Measurements from ENCODE around the gene AARS2. TPM values are rescaled to one million over a fixed set of nuclear protein-coding genes. Genes with fewer than 3 reads are reported as not detected.

The AARS2 gene
- total RNA-seq, 1 experiment from 2014 or later: 21.7 TPM

GRCh38 chr6:44289726-44290260 lies 23.4 kb downstream of the AARS2 start:
- Histone ChIP-seq H3K79me1 (ENCODE audit: insufficient read depth, low read depth, low read length, poor library complexity, severe bottlenecking) (no peaks in the 10 kb centered on the region), H3K79me2 (ENCODE audit: insufficient read depth, low read length) (no peaks in the 10 kb centered on the region), H3K27me3 (ENCODE audit: insufficient read depth, low read length) (peaks cover 2% of the 10 kb centered on the region; the same call in 1 of the 2 replicates), H3K18ac (ENCODE audit: insufficient read length, low read depth, low read length) (no peak overlapping the region), H3K27ac (ENCODE audit: insufficient read length, low read depth, low read length) (no peak overlapping the region), H3K23ac (ENCODE audit: insufficient read length, low read depth, low read length) (no peak overlapping the region), H3T11ph (ENCODE audit: low read length) (no peak overlapping the region), H2BK120ac (ENCODE audit: low read depth, low read length, poor library complexity, severe bottlenecking) (no peak overlapping the region), H4K91ac (ENCODE audit: insufficient read length, low read depth, low read length) (no peak overlapping the region), H3K4me1 (ENCODE audit: insufficient read depth, low read length) (no peaks in the 10 kb centered on the region), H4K8ac (replicated peaks; ENCODE audit: insufficient read length, low read depth, low read length) (no peak overlapping the region), H3K56ac (ENCODE audit: insufficient read length, low read depth, low read length) (no peak overlapping the region), H2BK15ac (ENCODE audit: low read depth, low read length) (no peak overlapping the region), H2BK20ac (ENCODE audit: low read depth, low read length, poor library complexity, severe bottlenecking) (no peak overlapping the region), H3K4me2 (ENCODE audit: insufficient read depth, insufficient read length, low read length) (no peak overlapping the region), H3K14ac (ENCODE audit: insufficient read depth, low read length) (no peak overlapping the region), H3K9ac (ENCODE audit: extremely low read depth, insufficient read length, low read length) (no peak overlapping the region), H2BK12ac (ENCODE audit: insufficient read length, low read depth, low read length) (no peak overlapping the region), H2AK5ac (ENCODE audit: insufficient read length, low read length) (no peak overlapping the region), H4K20me1 (ENCODE audit: control insufficient read depth, insufficient read depth, insufficient read length) (no peaks in the 10 kb centered on the region), H3K23me2 (ENCODE audit: insufficient read length, low read depth, low read length, poor library complexity, severe bottlenecking) (no peaks in the 10 kb centered on the region), H2BK5ac (ENCODE audit: insufficient read length, low read length) (no peak overlapping the region), H4K5ac (ENCODE audit: insufficient read length, low read depth, low read length) (no peak overlapping the region), H3K4ac (ENCODE audit: low read depth, low read length) (no peak overlapping the region), H3K9me3 (ENCODE audit: control insufficient read depth, low read depth, low read length) (no peaks in the 10 kb centered on the region), H2AFZ (ENCODE audit: low read length) (no peak overlapping the region)
- no peaks in the 10 kb centered on the region for H3K36me3 Mint-ChIP-seq (ENCODE audit: insufficient read depth in 1 of 3, low read depth in 3 of 3)
- no peak overlapping the region for H3K27ac Mint-ChIP-seq
- TF ChIP-seq, protein P1, sequence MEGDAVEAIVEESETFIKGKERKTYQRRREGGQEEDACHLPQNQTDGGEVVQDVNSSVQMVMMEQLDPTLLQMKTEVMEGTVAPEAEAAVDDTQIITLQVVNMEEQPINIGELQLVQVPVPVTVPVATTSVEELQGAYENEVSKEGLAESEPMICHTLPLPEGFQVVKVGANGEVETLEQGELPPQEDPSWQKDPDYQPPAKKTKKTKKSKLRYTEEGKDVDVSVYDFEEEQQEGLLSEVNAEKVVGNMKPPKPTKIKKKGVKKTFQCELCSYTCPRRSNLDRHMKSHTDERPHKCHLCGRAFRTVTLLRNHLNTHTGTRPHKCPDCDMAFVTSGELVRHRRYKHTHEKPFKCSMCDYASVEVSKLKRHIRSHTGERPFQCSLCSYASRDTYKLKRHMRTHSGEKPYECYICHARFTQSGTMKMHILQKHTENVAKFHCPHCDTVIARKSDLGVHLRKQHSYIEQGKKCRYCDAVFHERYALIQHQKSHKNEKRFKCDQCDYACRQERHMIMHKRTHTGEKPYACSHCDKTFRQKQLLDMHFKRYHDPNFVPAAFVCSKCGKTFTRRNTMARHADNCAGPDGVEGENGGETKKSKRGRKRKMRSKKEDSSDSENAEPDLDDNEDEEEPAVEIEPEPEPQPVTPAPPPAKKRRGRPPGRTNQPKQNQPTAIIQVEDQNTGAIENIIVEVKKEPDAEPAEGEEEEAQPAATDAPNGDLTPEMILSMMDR (conservative IDR thresholded peaks at IDR 0.05): no peak
- no CpG with 5 or more reads among the region's 7 CpGs for WGBS (ENCODE audit: extremely low coverage, insufficient read length, low lambda C conversion rate)
- H3K9me3 Mint-ChIP-seq: no peaks in the 10 kb centered on the region
- no peak overlapping the region for H3K4me3 Mint-ChIP-seq
- no peak for DNase-seq
- no peaks in the 10 kb centered on the region for H3K4me1 Mint-ChIP-seq
- peaks cover 80% of the 10 kb centered on the region for H3K27me3 Mint-ChIP-seq (ENCODE audit: low read depth)

Data from H9 (cell line).